Stomach smooth muscle (tissue), 2 donors: ENCODE data around the gene ZFPL1.
A peak's percentile ranks its signal among the peaks of the same experiment; 100 is the strongest.

Experiments used
- H3K27ac ChIP-seq: one replicate; pipeline ENCODE4 v1.7.0; 2013; ENCODE audit warnings: mild to moderate bottlenecking, low read length, inconsistent platforms
- H3K27me3 ChIP-seq, 2 donors: one replicate each; pipeline ENCODE4 v1.7.0; 2013; ENCODE audit warnings: low read length in 2 of 2; ENCODE audit not compliant: insufficient read depth in 2 of 2, control insufficient read depth in 1 of 2
- H3K36me3 ChIP-seq, 2 donors: one replicate each; pipeline ENCODE4 v1.7.0; 2013; ENCODE audit warnings: low read length in 2 of 2; ENCODE audit not compliant: control insufficient read depth in 2 of 2, insufficient read depth in 2 of 2
- H3K4me1 ChIP-seq: one replicate; pipeline ENCODE4 v1.7.0; 2013; ENCODE audit warnings: low read length; ENCODE audit not compliant: control insufficient read depth, insufficient read depth
- H3K4me3 ChIP-seq, 2 donors: one replicate each; pipeline ENCODE4 v1.7.0; 2013; ENCODE audit warnings: low read length in 2 of 2
- H3K9ac ChIP-seq, 2 donors: one replicate each; pipeline ENCODE4 v1.7.0; 2013; ENCODE audit warnings: low read length in 2 of 2, mild to moderate bottlenecking in 1 of 2
- H3K9me3 ChIP-seq, 2 donors: one replicate each; pipeline ENCODE4 v1.7.0; 2013; ENCODE audit warnings: low read length in 2 of 2; ENCODE audit not compliant: control insufficient read depth in 2 of 2
- donor health status: healthy.
- donor health status: Pancreatic carcinoma.

ZFPL1 gene

GRCh38 chr11:65083834-65084597 is at the start of gene ZFPL1, which contains the start of gene CDCA5:
TSS of gene ZFPL1 (plus strand) at chr11:65084222. CDS start at chr11:65084699, 477 bp downstream.
TSS of gene CDCA5 (minus strand) at chr11:65084040. CDS start at chr11:65083978, 62 bp downstream.
- H3K36me3 ChIP-seq = peaks cover 27 to 32% of the 10 kb centered on the region in 2 donors
- H3K4me1 ChIP-seq = peaks cover 21% of the 10 kb centered on the region
- peak within 1 kb of the TSS; percentile 80 for H3K27ac ChIP-seq
- peak within 1 kb of the TSS; percentile 79 to 85 for H3K4me3 ChIP-seq
- no peaks in the 10 kb centered on the region for H3K9me3 ChIP-seq
- H3K9ac ChIP-seq = peak within 1 kb of the TSS; percentile 77 to 88
- H3K27me3 ChIP-seq = no peaks in the 10 kb centered on the region

- no peaks in the 10 kb centered on the region for H3K27me3 ChIP-seq
- no peak overlapping the region for H3K9ac ChIP-seq
- no peak overlapping the region for H3K27ac ChIP-seq
- H3K36me3 ChIP-seq = peaks cover 35 to 47% of the 10 kb centered on the region in 2 donors
- H3K4me3 ChIP-seq = no peak overlapping the region
- H3K9me3 ChIP-seq = no peaks in the 10 kb centered on the region
- peaks cover 2% of the 10 kb centered on the region for H3K4me1 ChIP-seq
These were observed 49.6 kb upstream of the ZFPL1 start for GRCh38 chr11:65034423-65034822.

DNA sequence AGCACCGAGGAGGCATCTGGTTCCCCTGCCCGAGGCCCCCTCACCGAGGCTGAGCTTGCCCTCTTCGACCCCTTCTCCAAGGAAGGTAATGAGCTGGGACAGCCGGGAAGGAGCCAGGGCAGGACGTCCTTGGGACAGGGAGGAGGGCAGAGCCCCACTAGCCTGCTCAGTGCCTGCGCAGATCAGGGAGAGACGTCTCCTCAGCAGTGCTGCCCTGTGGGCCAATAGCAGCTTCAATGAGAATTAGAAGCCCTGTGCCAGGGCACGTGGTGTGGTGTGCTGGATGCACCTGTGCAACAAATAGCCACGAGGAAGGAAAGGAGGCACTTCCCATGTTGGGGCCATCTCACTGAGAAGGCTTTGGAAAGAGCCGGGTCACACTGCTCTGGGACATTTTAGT is 48.4 kb upstream of the ZFPL1 start:
- Histone ChIP-seq H3K9me3 (no peaks in the 10 kb centered on the region), H3K36me3 (peaks cover 35 to 51% of the 10 kb centered on the region in 2 donors), H3K27me3 (no peaks in the 10 kb centered on the region), H3K9ac (no peak overlapping the region), H3K27ac (no peak overlapping the region), H3K4me3 (no peak overlapping the region), H3K4me1 (peaks cover 2% of the 10 kb centered on the region)

DNA sequence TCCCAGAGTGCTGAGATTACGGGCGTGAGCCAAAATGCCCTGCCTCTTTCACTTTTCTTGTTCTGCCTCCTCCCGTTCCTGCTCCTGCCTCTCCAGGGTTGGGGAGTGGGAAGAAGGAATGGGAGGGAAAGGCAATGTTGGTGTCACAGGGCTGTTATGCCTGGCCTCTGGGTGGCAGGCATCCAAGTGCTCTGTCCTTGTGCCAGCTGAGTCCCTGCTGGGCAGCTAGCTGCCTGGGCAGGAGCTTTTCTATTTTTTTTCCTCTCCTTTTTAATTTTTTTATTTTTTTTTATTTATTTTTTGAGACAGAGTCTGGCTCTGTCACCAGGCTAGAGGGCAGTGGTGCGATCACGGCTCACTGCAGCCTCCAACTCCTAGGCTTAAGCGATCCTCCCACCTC is 47.1 kb upstream of the ZFPL1 start:
- no peak overlapping the region for H3K27ac ChIP-seq
- no peak overlapping the region for H3K4me3 ChIP-seq
- peaks cover 34 to 49% of the 10 kb centered on the region in 2 donors for H3K36me3 ChIP-seq
- H3K4me1 ChIP-seq = peaks cover 8% of the 10 kb centered on the region
- H3K9me3 ChIP-seq = no peaks in the 10 kb centered on the region
- H3K27me3 ChIP-seq = no peaks in the 10 kb centered on the region
- no peak overlapping the region for H3K9ac ChIP-seq

DNA sequence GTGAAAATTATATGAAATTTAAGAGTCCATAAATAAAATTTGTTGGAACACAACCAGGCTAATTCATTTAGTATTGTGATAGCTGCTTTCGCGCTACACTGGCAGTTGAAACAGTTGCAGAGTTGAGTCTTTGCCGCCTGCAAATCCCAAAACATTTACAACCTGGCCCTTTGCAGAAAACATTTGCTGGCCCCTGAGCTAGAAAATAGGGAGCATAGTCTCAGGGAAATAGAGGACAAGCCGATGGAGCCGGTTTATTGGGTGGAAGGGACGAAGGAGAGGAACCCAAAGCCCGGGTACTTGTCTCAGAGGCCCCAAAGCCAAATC is 43.5 kb upstream of the ZFPL1 start:
- Histone ChIP-seq H3K4me3 (peak overlapping the region; percentile 67 to 78), H3K9ac (peak overlapping the region; percentile 67 to 74), H3K9me3 (no peaks in the 10 kb centered on the region), H3K4me1 (peaks cover 14% of the 10 kb centered on the region), H3K27ac (peak overlapping the region; percentile 87), H3K27me3 (no peaks in the 10 kb centered on the region), H3K36me3 (peaks cover 27 to 36% of the 10 kb centered on the region in 2 donors)

- Histone ChIP-seq H3K4me1 (peaks cover 14% of the 10 kb centered on the region), H3K36me3 (peaks cover 22 to 30% of the 10 kb centered on the region in 2 donors), H3K4me3 (peak within 1 kb of the TSS; percentile 67 to 78), H3K27me3 (no peaks in the 10 kb centered on the region), H3K9ac (peak within 1 kb of the TSS; percentile 67 to 74), H3K27ac (peak within 1 kb of the TSS; percentile 87), H3K9me3 (no peaks in the 10 kb centered on the region)
These were observed 43.0 kb upstream of the ZFPL1 start, which contains the start of gene SAC3D1 for GRCh38 chr11:65040847-65041622. TSS of gene SAC3D1 (plus strand) at chr11:65041210. CDS start at chr11:65041293, 83 bp downstream.

GRCh38 chr11:65042891-65043290 is 41.1 kb upstream of the ZFPL1 start:
- Histone ChIP-seq H3K9ac (no peak overlapping the region), H3K36me3 (peaks cover 16 to 22% of the 10 kb centered on the region in 2 donors), H3K4me3 (no peak overlapping the region), H3K27ac (no peak overlapping the region), H3K9me3 (no peaks in the 10 kb centered on the region), H3K4me1 (peaks cover 24% of the 10 kb centered on the region), H3K27me3 (no peaks in the 10 kb centered on the region)

- no peak overlapping the region for H3K4me3 ChIP-seq
- peaks cover 12 to 14% of the 10 kb centered on the region in 2 donors for H3K36me3 ChIP-seq
- no peaks in the 10 kb centered on the region for H3K9me3 ChIP-seq
- H3K27me3 ChIP-seq = no peaks in the 10 kb centered on the region
- no peak overlapping the region for H3K27ac ChIP-seq
- no peak overlapping the region for H3K9ac ChIP-seq
- peaks cover 31% of the 10 kb centered on the region for H3K4me1 ChIP-seq
These were observed 40.0 kb upstream of the ZFPL1 start for GRCh38 chr11:65043881-65044501.

DNA sequence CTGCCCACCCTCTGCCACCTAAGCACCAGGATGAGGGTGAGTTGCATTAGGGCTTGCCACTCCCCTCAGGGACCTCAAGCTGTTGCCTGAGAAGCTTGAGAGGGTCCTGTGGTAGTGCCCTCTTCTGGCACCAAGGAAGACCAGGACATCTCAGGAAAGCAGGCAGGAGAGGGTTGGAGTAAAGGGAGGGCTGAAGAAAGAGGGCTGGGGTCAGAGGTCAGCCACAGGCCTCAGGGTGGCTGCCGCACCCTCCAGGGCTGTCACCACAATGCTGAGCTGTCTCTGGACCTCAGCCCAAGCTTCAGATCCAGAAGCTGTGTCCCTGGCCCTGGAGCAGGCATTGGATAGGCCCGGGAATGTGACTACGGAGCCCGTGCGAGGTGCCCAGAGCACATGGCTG is 39.0 kb upstream of the ZFPL1 start:
- H3K4me1 ChIP-seq = peaks cover 31% of the 10 kb centered on the region
- no peak overlapping the region for H3K9ac ChIP-seq

DNA sequence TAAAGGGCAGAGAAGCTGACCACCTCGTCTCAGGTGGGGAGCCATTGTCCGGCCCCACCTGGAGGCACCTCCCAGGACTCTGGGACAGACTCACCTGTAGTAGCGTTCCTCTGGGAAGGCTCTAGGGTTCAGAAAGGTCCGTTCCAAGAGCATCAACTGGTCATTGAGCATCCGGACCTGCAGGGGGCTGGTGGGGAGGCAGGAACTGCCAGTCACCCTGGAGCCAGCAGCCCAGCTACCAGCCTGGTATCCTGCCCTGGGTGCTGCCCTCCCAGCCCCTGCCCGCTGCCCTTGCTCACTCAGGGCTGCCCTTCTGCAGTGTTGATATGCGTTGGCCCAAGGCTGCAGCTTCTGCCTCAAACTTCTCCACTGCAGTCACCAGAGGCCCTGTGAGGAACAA is 38.3 kb upstream of the ZFPL1 start:
- Histone ChIP-seq H3K27ac (no peak overlapping the region), H3K27me3 (no peaks in the 10 kb centered on the region), H3K4me1 (peaks cover 31% of the 10 kb centered on the region), H3K4me3 (no peak overlapping the region), H3K9me3 (no peaks in the 10 kb centered on the region), H3K36me3 (peaks cover 10 to 12% of the 10 kb centered on the region in 2 donors), H3K9ac (no peak overlapping the region)

More for the DNA sequence above, 39.0 kb upstream of the ZFPL1 start:
- H3K27ac ChIP-seq = no peak overlapping the region
- no peak overlapping the region for H3K4me3 ChIP-seq
- no peaks in the 10 kb centered on the region for H3K9me3 ChIP-seq
- peaks cover 10 to 12% of the 10 kb centered on the region in 2 donors for H3K36me3 ChIP-seq
- no peaks in the 10 kb centered on the region for H3K27me3 ChIP-seq
